HG03280 (cell line): ENCODE measurements around the gene TMEM221.
A peak's percentile ranks its signal among the peaks of the same experiment; 100 is the strongest.

Experiments used
- ATAC-seq: cut with Tn5 transposase; IDR thresholded peaks from one replicate; pipeline ENCODE4 v1.9.1; 2021; ENCODE audit warnings: mild to moderate bottlenecking, moderate library complexity; ENCODE audit not compliant: unreplicated experiment

Gene TMEM221

DNA sequence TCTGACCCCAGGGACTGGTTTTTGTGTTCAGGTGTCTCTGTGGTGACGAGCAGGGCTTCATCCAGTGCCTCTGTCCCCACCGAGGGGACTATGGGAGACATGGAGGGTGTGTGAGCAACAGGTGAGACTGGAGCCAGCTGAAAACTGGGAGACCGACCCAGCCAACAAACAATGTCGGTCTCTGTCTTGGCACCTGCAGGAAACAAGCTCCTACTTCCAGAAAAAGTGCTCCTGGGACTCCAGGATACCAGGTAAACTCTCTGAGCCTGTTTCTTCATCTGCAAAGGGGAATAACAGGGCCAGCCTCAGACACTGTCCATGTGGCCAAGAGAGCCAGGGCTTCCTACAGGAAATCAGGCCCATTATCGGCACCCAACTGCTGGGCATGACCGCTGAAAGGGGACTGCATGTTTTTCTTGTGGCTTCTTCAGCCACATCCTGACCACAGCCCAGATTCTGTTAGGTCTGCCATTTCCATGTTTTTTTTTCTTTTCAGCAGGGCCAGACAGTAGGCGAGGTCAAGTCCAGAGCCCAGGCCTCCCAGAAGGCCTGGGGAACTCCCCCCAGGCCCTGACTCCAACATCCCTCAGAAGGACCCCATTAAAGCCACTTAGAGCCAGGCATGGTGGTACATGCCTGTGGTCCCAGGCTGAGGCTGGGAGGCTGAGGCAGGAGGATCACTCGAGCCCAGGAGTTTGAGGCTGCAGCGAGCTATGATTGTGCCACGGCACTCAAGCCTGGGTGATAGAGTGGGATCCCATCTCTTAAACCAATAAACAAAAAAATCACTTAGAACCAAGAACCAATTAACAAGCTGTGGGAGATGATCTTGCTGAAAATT, 42.2 kb downstream of the TMEM221 start:
- peak; percentile 16 for ATAC-seq

DNA sequence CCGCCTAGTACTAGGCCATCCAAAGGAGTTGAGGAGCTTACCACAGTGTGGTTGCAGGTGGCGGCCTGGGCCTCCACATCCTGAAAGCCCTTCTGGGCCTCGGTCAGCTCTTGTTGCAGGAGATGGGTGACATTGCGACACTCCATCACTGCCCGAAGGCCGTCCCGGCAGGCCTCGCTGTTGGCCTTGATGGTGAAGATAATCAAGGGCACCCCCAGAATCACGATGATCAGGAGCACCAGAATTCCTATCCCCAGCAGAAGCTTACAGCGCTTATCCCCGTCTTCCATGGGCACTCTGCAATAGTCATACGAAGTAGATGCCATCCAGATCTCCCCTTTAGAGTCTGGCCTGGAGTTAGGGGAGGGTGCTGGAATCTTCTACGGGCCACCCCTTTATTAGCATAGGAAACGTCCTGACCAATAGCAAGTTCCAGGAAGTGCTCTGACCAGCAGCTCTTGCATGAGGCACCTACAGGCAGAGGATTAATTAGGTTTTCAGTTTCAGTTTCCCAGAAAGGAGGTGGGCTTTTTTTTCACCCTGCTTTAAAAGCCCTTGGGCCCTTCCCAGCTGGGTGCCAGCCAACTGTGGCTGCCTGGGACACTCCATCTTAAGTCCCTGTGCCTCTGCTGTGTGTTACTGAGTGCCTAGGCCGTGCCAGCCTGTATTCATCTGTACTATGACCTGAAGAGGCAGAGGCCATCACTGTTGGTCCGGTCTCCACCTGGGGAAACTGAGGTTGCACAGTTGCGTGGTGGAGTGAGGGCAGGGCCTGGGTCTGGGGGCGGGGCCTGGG, 43.0 kb downstream of the TMEM221 start, which contains the start of gene BST2:
BST2 (minus strand) TSS at position 381 of the 796 bp plus-strand sequence; CDS start at position 326, 55 bp downstream.
- peak; percentile 84 for ATAC-seq

DNA sequence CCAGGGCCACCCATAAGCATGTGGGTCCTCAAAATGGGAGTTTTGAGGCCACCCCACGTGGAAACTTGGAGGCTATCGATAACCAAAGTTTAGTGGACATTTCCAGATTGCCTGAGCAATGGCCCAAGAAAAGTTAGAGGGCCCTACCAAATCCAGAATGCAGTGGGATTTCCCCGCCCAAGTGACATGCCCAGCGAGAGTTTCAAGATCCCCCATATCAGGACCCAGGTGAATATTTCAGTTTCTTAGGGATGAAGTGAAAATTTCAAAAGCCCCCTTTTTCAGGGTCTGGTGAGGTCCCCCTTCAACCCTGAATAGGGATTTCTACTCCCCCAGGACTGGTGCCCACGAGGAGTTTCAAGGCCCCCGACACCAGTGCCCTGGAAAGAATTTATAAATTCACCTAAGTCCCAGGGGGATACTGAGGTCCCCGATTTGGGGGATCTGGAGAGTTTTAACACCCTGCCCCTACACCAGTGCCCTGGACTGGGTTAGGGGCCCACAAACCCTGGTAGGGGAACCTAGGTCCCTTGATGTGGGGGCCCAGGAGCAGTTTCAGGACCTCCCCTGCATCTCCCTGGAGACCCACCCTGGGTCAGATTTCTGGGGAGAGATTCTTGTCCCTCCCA, 43.7 kb downstream of the TMEM221 start:
- no peak for ATAC-seq

DNA sequence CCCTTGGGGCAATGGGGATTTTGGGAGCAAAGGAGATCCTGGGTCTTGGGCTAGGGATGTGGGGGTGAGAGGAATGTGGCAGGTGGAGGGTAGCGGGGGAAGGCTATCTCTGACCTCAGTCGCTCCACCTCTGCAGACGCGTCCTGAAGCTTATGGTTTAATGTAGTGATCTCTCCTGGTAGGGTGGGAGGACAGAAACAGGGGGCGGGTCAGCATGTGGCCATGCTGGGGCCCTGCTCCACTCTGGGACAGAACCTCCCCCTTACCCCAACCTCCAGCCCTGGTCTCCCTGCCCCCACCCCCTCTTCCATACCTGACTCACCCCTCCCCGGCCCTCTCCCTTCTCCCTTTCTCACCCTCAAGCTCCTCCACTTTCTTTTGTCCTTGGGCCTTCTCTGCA, 44.5 kb downstream of the TMEM221 start:
- ATAC-seq, result no peak

DNA sequence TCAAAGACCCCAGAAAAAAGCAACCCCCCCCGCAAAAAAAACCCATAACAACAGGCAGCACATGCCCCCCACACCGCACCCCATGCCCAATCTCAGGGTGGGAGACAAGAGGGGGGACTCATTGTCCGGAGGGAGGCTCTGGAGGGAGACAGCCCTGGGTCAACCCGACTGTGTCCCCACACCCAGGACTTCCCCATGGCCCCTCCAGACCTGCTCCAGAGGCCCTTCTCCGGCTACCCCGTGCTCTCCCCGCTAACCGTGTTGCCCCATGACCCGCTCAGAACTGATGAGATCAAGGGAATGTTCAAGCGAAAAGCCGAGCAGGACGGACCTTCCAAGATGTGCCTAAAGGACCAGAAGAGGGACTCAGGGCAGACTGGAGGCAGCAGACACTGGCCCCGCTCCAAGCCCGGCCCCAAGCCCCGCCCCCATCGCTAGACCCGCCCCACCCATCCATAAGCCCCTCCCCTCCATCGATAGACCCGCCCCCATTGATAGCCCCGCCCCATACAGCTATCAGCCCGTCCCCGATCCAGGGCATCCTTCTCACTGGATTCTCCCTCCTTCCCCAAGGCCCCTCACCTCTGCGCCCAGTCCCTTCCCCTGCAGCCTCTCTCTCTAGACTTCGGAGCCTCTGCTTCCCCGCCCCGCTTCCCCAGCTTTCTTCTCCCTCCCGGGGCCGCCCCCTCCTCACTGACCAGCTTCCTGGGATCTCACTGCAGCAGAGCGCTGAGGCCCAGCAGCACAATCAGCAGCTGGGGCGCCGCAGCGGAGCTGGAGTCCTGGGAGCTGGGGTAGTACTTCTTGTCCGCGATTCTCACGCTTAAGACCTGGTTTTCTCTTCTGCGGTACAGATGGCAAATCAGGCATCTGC, 45.2 kb downstream of the TMEM221 start:
- no peak for ATAC-seq

DNA sequence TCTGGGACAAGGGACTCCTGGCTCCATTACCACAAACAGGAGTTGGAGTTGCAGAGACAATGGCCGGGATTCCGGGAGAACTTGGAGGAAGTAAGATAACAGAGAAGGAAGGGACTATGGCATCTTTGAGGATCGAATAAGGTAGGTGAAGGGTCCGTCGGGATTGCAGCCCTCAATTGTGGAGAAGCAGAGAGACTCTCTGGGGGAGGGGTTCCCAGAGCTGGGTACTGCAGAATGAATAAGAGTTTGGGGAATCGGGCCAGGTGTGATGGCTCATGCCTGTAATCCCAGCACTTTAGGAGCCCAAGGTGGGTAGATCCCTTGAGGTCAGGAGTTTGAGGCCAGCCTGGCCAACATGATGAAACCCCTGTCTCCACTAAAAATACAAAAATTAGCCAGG, 46.8 kb downstream of the TMEM221 start:
- ATAC-seq, result no peak

DNA sequence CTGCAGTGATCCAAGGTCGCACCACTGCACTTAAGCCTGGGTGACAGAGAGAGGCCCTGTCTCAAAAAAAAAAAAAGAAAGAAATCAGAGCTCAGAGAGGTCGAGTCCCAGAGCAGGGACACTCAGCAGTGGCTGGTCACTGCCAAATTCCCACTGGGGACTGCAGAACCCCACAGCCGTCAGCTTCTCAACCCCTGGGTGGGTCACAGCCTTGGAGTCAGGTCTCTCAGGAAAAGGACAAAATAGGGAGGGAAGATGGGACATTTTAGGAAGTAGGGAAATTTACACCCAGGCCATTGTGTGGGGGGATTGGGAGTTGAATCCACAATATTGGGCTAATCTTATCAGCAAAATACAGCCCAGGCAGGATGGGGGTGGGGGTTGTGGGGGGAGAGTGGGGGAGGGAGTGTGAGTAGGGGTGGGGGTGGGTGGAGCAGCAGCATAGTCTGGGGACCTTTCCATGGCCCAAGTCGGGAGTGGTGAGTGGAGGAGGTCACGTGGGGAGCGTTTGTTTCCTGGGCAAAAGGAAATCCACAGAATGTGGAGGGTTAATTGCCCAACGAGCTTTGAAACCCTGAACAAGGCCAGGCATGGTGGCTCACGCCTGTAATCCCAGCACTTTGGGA, 49.5 kb downstream of the TMEM221 start:
- ATAC-seq, result no peak

DNA sequence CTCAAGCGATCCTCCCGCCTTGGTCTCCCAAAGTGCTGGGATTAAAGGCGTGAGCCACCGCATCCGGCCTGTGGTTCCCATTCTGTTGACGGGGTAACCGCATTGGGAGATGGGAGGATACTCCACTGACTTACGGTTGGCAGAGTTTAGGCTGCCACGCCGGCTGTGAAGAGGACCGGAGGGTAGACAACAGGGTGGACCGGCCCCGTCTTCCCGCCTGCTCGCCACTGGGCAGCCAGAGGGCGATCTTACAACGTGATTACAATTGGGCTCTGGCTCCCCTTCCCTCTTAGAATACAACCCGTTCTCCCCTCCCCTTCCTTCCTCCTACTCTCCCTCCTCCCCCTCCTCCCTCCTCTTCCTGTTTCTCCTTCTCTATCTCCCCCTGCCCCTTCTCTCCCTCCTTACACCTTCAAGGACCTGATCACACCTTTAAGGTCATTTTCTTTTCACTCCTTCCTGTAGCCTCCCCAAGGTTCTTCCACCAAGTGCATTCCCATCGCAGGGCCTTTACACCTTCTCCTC, 53.5 kb downstream of the TMEM221 start:
- ATAC-seq, result no peak

DNA sequence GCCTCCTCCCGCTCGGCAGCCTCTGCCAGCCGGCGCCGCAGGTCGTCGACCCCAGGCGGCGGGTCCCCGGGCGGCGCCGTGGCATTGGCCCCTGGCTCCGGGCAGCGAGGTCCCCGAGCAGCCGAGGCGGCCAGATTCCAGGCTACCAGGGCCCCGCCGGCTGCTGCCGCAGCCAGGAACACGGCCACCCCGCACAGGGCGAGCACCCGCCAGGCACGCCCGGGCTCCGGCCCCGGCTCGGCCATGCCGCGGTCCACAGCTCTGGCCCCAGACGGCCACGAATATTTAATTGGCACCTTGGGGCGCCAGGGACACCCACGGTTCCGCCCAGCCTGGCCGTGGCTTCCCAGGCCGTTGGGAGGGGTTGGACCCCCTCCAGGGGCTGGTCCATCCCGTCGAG, 54.6 kb downstream of the TMEM221 start, which contains the start of gene CCDC194:
CCDC194 (minus strand) TSS at position 283 of the 400 bp plus-strand sequence; CDS start at position 245, 38 bp downstream.
- no peak for ATAC-seq

DNA sequence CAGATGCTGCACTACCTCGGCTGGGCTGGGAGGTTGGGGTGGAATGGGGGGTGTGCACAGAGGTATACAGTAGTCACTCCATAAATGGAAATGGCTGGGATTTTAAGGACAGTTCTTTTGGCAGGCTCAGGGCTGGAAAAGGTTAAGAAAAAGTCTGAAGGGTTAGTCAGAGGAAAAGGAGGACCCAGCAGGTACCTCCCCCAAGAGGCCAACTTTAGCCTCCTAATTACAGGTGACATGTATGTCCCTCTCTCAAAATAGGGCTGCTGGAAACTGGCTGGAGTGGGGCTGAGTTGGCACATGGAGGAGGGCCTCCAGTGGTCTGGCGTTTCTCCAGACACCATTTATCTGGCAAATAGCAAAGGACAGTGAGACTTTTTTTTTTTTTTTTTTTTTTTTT, 55.5 kb downstream of the TMEM221 start:
- no peak for ATAC-seq

DNA sequence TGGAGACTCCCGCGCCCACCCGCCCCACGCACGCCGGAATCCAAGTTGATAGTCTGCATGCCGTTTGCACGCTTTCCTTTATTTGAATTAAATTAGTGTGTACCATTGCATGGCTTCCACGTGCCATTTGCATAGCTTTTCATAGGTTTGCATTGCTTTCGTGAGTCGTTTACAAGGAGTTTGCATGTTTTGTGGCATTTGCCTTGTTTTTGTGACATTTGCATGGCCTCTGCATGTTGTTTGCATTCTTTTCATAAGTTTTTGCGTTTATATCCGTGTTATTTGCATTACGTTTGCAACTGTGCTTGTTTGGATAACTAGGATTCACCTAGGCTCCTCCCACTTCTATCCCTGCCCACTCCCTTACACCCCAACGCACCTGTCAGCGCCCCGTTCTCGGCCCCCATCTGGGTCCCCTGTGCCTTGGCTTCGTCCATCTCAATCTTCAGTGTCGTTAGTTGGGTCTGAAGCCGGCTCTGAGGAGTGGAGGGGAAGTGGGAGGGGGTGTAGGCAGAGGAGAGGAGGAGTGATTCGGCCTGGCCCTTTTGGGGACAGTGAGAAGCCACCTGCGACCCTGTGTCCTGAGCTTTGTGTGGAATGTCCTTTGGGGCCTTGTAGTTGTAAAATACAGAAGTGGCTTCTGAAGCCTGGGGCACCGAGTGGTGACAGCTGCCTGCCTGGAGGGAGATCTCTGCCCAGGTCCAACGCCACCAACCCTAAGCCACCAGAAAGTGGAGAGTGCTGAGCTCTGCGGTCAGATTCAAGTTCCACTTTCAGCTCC, 56.9 kb downstream of the TMEM221 start:
- no peak for ATAC-seq

DNA sequence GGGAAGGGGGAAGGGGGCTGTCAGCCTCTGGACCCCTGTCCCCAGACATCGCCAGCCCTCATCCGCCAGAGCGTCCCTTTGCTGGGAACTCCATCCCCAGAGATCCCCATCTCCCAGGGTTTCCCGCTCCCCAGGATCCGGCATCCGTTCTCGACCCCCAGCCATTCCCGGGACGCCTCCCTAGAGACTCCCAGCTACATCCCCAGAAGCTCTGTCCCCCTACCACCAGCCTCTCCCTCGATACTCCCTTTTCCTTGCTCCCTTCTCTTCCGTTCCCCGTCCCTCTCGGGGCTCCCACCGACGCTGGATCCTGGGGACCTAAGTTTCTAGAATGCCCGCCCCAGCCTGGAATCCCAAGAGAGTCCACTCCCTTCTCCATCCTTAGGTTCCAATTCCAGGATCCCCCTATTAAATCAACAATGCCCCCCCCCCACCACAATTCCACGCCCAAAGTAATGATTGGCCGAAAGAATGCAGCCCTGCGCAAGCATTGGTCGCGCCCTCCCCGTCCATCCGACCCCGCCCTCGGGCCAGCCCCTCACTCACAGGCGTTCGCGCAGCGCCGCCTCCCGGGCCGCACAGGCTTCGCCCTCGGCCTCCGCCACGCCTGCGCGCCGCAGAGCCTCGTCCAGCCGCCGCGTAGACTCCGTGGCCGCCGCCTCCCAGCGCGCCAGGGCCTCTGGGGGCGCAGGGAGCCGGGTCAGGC, 57.6 kb downstream of the TMEM221 start:
- ATAC-seq, result peak; percentile 94

DNA sequence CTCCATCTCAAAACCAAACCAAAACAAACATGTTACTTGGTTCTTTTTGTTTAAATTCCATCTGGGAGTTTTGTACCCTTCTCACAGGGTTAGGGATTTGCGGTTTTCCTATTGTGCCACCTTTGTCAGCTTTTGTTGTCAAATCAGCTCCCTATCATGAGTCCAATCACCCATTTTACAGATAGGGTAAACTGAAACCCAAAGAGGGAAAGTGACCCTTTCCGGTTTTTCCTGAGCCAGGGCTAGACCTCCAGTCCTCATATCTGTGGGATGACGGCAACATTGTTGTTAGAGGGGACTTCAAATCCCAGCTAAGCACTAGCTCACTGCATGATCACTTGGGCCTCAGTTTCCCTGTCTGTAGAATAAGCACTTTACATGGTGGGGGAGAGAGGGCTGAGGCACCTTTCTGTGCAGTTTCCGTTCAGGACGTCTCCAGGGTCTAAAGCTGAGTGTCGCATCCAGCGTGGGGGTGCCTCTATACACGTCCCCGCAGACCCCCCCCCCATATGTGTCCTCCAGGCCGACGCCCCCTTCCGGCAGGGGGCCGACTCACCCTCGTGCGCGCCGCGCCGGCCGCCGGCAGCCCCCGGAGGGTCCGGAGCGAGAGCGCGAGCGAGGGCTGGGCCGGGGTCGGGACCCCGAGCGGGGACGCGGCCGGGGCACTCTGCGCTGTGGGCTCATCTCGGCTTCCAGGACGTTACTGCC, 58.4 kb downstream of the TMEM221 start:
- ATAC-seq, result no peak

DNA sequence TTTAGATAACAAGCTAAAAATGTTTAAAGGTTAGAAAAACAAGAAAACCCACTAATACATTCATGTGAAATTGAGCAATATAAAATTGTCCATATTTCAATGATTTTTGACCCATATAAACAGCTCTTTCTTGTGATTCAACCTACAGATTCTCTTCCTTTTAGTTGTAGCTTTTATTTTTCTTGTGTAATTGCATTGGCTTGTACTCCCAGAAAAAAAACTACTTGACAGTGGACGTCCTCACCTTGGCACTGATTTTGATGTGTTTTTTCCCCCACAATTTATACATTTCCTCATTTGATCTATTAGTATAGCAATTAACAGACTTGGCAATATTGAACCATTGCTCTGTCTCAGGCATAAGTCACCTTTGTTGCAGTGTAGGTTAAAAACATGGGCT, 59.2 kb downstream of the TMEM221 start:
- no peak for ATAC-seq

DNA sequence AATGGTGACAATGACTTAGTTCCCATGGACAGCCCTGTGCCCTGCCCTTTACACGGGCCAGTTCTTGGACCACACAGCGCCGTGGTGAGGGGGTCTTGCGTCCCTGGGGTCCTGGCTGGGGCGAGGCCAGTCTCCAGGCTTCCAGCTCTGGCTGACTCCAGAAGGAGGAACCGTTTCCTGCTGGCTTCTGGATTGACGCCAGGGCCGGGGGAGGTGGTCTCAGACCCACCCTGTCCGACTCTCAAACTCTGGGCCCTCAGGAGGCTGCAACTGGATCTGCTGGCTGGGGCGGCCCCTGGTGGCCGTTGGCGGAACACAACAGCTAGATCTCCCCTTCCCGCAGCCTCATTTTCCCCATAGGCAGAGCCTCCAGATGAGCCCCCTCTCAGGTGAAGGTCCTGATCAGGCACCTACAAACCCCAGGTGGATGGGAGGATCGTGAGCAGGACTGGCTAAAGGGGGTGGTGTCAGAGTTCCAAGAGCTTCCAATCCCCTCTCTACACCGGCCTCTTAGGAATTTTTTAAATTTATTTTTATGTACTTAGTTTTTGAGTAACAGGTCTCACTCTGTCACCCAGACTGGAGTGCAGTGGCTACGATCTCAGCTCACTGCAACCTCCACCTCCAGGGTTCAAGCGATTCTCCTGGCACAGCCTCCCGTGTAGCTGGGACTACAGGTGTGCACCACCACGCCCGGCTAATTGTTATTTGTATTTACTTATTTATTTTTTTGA, 62.4 kb downstream of the TMEM221 start:
- ATAC-seq, result no peak
